GM08714 (cell line): ENCODE measurements around the gene MOXD1.

Experiments used
- H3K4me3 ChIP-seq: fragments of 200-500 bp; sonication (Bioruptor generic); 2 replicates; pipeline ENCODE4 v1.5.1; 2014; ENCODE audit warnings: mild to moderate bottlenecking, low read length, inconsistent platforms
- ZNF274 ChIP-seq: IDR thresholded peaks from 2 replicates; pipeline ENCODE4 v1.6.1; 2012; ENCODE audit warnings: mild to moderate bottlenecking, low read depth, low read length

The MOXD1 gene

DNA sequence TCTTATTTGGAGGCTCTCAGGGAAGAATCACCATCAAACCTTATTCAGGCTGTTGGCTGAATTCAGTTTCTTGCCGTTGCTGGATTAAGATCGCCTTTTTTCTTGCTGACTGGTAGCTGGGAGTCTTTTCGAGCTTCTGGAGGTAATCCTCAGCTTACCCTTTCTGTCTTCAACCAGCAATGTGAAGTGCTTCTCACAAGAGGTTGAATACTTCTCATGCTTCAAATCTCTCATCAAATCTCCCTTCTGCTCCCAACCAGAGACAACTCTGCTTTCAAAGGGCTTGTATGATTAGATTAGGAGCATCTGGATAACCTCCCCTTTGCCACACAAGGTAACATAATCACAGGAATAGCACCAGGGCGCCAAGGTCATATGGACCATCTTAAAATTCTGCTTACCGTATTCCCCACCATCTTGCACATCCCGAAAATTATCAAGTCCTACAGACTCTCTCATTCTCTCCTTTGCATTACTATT is 137.2 kb downstream of the MOXD1 start:
- H3K4me3 ChIP-seq: no peak overlapping the region
- no peak for TF ChIP-seq ZNF274

GRCh38 chr6:132261354-132261753 is 139.9 kb downstream of the MOXD1 start:
- no peak for TF ChIP-seq ZNF274
- no peak overlapping the region for H3K4me3 ChIP-seq

DNA sequence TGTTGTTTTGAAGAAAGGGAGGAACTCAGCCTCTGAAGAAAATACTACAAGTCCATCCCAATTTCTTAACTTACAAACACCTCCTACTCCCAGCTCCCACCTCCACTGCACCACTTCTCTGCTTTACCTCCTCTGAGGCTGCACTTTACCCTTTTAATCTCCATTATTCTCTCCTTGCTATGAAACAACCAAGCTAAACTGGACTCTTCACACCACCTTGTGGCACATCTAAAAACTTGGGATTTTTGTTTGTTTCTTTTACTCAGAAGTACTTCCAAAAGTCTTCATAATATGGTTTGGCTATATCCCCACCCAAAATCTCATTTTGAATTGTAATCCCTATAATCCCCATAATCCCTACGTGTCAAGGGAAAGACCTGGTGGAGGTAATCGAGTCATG is 142.2 kb downstream of the MOXD1 start:
- no peak for TF ChIP-seq ZNF274
- H3K4me3 ChIP-seq: no peak overlapping the region

DNA sequence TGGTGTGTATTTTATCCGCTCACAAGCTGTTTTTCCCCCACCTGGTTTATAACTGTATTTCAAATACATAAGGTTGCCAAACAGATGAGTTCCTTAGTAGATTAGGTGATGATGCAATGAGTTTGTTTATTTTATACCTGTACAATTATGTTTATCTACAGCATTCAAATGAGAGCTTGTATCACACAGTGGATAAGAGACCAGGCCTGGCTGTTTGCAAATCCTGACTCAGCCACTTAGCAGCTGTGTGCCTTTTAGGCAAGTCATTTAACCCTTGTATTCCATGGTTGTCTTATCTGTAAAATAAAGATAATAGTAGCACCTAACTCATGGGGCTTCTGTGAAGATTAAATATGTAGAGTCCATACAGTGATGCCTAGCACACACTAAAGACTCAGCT is 143.7 kb downstream of the MOXD1 start:
- no peak overlapping the region for H3K4me3 ChIP-seq
- TF ChIP-seq ZNF274: no peak

GRCh38 chr6:132256457-132256856 is 144.8 kb downstream of the MOXD1 start:
- TF ChIP-seq ZNF274: no peak

DNA sequence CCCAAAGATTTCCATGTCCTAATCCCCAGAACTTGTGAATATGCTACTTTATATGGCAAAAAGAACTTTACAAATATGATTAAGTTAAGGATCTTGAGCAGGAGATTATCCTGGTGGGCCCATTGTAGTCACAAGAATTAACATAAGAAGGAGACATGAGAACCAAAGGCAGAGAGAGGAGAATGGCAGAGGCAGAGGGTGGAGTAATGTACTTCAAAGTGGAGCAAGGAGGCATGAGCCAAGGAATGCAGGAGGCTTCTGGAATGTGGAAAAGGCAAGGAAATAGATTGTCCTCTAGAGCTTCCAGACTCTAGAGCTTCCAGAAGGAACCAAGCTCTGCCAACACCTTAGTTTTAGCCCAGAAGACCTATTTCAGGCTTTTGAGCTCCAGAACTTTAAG is 147.4 kb downstream of the MOXD1 start:
- no peak for TF ChIP-seq ZNF274
- no peak overlapping the region for H3K4me3 ChIP-seq

More at GRCh38 chr6:132256457-132256856, 144.8 kb downstream of the MOXD1 start:
- H3K4me3 ChIP-seq: no peak overlapping the region

DNA sequence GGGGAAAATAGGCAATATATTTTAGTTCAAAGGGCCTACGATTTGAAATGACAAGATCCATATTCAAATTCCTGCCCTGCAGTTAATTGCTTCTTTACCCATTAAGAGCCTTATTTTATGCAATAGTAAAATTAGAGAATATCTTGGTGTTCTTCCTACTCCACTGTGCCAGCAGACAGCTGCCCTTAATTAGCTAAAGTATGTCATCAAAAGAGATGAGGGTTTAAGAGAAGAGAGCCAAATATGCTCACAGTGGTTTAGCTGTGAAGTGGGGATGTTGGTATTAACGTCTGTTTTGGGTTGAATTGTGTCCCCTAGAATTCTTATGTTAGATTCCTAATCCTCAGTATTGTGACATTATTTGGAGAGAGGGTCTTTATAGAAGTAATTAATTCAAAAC is 148.1 kb downstream of the MOXD1 start:
- no peak overlapping the region for H3K4me3 ChIP-seq
- no peak for TF ChIP-seq ZNF274

GRCh38 chr6:132252113-132252512 is 149.2 kb downstream of the MOXD1 start:
- no peak overlapping the region for H3K4me3 ChIP-seq
- TF ChIP-seq ZNF274: no peak

DNA sequence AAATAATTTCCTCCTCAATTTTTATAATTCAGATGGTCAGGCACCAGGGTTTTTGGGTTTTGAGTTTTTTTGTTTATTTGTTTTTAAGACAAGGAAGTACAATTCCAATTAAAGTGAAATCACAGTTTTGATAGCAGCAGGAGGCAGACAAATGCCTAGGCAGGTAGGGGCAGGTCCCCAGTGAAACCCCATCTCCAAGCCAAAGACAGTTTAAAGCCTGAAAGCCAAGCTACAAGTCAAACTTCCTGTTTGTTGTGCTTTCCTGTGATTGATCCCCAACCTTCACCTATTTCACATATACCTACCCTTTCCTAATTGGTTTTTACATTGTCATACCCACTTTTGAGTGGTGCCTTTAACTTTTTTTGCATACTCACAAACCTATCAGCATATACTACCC is 149.6 kb downstream of the MOXD1 start:
- no peak overlapping the region for H3K4me3 ChIP-seq
- no peak for TF ChIP-seq ZNF274

- no peak for TF ChIP-seq ZNF274
- H3K4me3 ChIP-seq: no peak overlapping the region
These were observed 153.7 kb downstream of the MOXD1 start for GRCh38 chr6:132247381-132248159.

DNA sequence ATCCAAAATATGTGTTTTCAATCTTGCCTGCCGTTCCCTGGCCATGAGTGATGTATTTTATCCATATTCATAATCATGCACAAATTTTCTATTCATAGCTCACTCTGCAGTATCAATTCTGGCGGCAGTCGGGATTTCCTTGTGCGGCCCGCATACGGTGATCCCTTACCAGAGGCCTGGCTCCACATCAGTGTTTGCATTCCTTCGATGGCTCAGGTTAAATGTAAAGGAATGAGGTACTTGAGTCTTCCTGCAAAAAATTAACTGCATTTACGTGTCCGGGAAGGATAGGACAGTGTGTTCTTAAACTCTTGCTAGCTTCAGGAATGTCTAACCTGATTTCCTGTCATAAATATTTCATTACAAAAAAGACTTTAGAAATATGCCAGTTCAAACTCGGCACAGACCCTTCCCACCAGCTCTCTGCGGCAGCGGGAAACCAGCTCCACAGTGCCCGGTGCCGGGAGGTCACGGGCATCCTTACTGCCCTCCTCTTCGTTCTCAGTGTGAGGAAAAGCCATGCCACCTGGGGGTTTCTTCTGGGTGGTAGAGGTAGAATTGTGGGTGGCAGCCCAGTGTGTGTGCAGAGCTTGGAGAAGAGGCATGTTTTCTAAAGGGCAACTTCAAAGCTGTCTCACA is 154.5 kb downstream of the MOXD1 start:
- no peak for TF ChIP-seq ZNF274
- no peak overlapping the region for H3K4me3 ChIP-seq

GRCh38 chr6:132246120-132246617 is 155.1 kb downstream of the MOXD1 start:
- TF ChIP-seq ZNF274: no peak
- no peak overlapping the region for H3K4me3 ChIP-seq
